ENCODE results near the gene CFAP70.
"Not testable (repeated sequence)": the region's sequence is repeated elsewhere in the genome, so short reads cannot be mapped to it uniquely, and the experiment has no call there.

Gene CFAP70

GRCh38 chr10:73358331-73359279, at the start of gene CFAP70:
TSS of gene CFAP70 (minus strand) at chr10:73358864. CDS start at chr10:73354796, 4,068 bp downstream.
- DNase-seq, result peak; percentile 52 to 85 (median 77)

GRCh38 chr10:73408061-73408460, 49.4 kb upstream of the CFAP70 start:
- DNase-seq, result no peak

- DNase-seq, result no peak
Measured at GRCh38 chr10:73407495-73407894, 48.8 kb upstream of the CFAP70 start.

DNA sequence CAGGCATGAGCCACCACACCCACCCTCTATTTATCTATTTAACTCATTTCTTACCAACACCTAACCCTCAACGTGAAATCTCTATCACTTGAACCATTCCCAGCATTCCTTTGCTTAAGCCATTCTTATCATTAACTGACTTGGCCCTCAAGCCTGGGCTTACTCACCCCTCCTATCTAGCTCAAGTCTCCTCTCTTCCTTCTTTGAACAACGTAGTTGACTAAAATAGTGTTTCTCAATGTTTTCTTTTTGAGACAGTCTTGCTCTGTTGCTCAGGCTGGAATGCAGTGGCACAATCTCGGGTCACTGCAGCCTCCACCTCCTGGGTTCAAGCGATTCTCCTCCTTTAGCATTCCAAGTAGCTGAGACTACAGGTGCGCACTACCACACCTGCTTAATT, 48.2 kb upstream of the CFAP70 start:
- DNase-seq, result no peak

GRCh38 chr10:73405556-73405955, 46.9 kb upstream of the CFAP70 start:
- DNase-seq, result no peak

GRCh38 chr10:73404690-73405089, 46.0 kb upstream of the CFAP70 start:
- DNase-seq, result no peak

- DNase-seq, result no peak
Measured at GRCh38 chr10:73401636-73402035, 43.0 kb upstream of the CFAP70 start.

DNA sequence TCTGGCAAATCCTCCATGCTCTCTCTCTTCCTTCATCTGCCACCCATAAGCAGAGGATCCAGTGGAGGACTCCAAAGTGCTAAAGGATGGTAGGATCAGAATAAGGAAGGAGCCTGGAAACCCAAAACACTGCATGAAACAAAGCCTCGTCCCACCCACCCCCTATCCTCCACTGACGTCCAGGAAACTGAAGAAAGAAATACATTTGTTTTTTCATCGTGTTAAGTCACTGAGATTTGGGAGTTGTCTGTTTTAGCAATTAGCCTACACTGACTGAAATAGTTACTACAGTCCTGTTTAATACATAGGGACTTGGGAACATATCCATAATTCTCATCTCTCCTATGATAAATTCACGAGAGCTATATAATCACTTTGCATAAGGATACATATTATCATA, 40.4 kb upstream of the CFAP70 start:
- no peak for DNase-seq

GRCh38 chr10:73398024-73398423, 39.4 kb upstream of the CFAP70 start:
- no peak for DNase-seq

DNA sequence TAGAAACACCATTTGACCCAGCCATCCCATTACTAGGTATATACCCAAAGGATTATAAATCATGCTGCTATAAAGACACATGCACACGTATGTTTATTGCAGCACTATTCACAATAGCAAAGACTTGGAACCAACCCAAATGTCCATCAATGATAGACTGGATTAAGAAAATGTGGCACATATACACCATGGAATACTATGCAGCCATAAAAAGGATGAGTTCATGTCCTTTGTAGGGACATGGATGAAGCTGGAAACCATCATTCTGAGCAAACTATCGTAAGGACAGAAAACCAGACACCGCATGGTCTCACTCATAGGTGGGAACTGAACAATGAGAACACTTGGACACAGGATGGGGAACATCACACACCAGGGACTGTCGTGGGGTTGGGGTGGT, 35.7 kb upstream of the CFAP70 start:
- DNase-seq, result not testable (repeated sequence)

DNA sequence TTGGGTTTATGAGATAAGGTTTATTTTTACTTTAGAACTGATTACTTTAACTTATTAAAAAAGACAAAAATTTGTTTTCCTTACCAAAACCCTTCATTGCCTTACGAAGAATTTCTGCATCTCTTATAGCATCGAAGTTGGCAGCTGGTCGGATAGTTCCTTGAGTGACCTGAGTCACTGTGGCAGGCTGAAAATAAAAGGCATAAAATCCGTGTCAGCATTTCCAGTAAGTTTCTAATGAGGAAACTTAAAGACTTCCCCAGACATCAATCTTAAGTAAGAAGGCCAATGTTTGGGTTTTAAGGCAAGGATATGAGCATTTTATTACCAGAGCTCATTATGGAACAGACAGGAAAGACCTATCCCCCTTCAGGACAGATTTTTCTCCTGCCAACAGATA, 29.6 kb upstream of the CFAP70 start:
- no peak for DNase-seq

DNA sequence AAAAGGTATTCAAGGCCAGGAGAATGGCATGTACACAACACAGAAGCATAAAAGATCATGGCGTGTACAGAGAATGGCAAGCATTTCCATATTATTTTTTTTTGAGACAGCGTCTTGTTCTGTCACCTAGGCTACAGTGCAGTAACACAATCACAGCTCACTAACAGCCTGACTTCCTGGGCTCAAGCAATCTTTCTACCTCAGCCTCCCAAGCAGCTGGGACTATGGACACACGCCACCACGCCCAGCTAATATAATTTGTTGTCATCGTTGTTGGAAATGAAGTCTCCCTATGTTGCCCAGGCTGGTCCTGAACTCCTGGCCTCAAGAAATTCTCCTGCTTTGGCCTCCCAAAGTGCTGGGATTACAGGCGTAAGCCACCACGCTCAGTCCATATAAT, 27.9 kb upstream of the CFAP70 start:
- DNase-seq, result no peak

DNA sequence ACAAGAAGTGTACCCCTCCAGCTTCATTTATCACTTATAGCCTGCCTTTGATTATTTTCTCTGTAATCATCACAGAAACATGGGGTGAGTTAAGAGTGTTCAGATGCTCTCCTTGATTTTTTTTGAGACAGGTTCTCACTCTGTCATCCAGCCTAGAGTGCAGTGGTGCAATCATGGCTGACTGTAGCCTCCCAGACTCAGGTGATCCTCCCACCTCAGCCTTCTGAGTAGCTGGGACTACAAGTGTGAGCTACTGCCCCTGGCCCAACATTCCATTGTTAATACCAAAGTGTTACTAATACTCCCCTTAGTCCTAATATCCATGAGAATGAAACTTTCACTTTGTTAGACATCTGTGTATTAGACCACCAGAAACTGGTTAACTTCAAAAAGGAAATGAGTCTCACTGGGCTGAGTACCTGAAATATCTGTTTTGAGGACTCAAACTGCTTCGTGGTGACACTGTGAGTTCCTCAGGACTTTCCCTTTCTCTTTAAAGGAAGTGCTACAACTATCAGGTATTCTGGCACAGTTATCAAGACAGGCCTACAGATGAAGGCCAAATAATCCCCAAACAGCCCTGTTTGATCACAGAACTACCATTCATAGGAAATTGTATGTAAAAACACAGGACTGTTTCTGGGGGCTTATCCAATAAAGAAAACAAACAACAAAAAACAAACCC, 20.5 kb upstream of the CFAP70 start:
- DNase-seq, result no peak

DNA sequence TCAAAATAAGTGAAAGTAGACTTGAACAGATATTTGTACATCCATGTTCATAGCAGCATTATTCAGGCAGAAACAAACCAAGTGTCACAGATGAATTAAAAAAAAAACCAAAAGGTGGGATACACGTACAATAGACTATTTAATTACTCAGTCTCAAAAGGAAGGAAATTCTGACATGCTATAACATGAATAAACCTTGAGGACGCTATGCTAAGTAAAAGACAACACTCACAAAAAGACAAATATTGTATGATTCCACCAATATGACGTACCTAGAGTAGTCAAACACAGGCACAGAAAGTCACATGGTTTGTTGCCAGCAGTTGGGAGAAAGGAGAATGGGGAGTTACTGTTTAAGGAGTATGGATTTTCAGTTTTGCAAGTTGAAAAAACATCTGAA, 18.0 kb upstream of the CFAP70 start:
- DNase-seq, result no peak

GRCh38 chr10:73368238-73368637, 9.6 kb upstream of the CFAP70 start:
- no peak for DNase-seq

DNA sequence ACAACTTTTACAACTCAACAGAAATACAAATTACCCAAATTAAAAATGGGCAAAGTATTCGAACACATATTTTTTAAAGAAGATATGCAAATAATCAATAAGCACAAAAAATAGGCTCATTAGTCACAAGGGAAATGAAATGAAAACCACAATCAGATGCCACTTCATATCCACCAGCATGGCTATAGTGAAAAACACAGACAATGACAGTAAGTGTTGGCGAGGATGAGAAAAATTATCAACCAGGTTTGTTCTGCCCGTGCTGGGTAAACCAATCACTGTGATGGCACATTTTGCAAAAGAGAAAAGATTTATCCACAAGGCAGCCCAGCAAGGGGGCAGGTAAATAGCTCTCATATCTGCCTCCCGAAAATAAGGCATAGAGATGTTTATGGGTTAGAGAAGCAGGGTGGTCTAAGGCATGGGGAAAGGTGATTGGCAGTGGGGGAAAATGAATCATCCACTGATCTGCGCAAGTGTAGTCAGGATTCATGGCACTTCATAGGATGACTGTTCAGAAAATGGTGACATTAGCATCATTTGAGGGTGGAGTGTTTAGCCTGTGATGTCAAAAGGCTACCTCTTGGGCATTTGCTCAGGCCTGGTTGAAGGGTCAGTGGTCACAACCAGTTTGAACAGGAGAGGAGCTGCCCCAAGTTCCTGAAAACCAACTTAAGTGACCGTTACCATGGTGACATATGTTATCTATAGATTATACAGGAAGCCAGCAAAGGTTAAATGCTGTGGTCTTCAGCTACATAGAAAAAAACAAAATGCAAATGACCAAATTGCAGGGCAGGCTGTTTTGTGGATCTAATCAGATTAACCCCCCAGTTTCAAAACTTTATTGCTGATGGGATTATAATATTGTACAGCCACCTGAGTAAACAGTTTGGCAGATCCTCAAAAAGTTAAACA, 8.0 kb upstream of the CFAP70 start:
- no peak for DNase-seq

GRCh38 chr10:73364964-73365363, 6.3 kb upstream of the CFAP70 start:
- DNase-seq, result no peak

DNA sequence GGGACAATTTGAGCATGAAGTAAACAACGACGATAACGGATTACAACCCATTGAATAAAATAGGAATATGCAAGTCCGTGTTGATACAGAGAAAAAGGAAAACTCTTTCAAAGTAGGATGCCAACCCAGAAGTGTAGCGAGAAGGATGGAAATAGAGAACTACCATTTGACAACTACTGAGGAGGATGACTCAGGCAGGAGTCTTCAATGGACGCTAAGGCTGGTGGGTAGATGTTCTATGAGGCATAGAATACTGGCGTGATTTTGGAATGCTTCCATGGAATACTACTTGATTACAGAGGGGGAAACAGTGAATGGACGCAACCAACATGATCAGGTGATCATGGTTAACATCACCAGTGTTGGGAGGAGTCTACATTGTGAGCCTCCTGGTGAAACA, 828 bp upstream of the CFAP70 start:
- DNase-seq, result no peak

- DNase-seq, result no peak
Measured at GRCh38 chr10:73357821-73358220, 843 bp downstream of the CFAP70 start.

DNA sequence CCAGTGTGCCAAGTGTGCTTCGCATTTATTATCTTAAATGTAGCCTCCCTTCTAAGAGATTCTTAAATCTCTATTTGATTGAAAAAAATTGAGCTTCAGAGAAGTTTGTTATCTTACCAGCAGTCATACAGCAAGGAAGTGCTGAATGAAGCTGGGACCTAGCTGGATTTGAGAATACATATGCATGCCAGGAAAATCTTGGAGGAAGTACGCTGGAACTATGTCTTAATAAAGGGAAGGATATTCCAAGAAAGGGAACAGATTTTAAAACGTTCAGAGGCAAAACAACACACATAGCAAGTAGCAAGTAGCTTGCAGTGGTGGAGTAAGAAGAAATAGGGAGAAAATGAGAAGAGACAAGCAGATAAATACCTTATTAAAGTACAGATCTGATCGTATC, 1.5 kb downstream of the CFAP70 start:
- DNase-seq, result no peak

- no peak for DNase-seq
Measured at GRCh38 chr10:73344269-73344668, 14.4 kb downstream of the CFAP70 start.

DNA sequence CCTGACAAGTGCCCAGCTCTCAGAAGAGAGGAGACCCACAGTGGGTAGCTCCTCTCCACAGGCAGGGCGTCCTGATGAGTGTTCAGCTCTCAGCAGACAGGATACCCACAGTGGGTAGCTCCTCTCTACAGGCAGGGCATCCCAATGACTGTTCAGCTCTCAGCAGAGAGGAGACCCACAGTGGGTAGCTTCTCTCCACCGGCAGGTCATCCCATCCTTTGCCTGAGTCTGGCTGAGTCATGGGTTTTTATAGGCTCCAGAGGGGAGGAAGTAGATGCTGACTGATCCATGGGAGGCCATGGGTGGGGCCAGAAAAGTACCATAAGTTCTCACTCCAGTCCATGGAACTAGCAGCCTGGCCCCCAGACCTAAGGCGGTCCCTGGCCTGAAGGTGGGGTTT, 18.5 kb downstream of the CFAP70 start:
- no peak for DNase-seq

DNA sequence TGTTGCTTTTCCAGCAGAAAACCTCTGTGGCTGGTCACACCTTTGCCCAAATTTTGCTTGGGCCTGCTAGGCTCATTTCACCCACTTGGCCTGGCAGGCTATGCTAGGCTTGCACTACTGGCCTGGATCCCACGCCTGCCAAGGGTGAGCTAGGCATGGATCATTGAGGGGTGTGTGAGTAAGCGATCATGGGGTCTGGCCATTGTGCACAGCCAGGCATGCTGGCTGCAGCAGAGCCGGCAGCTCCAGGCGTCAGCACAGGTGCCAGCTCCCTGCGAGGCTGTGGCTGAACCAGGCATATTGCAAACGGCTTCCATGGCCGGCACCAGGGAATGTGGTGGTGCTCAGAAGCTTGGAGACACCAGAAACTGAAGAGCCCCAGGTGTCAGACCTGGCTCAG, 19.2 kb downstream of the CFAP70 start:
- no peak for DNase-seq

Data from activated naive CD4-positive, alpha-beta T cell (primary cell).